Suppressor macrophage (primary cell): ENCODE measurements around the gene KLHL40.
A peak's percentile ranks its signal among the peaks of the same experiment; 100 is the strongest.

Experiments
- DNase-seq, 4 experiments: peaks; one replicate each; pipeline ENCODE4 v3.0.0-alpha.2; 2020 to 2022

KLHL40 gene

DNA sequence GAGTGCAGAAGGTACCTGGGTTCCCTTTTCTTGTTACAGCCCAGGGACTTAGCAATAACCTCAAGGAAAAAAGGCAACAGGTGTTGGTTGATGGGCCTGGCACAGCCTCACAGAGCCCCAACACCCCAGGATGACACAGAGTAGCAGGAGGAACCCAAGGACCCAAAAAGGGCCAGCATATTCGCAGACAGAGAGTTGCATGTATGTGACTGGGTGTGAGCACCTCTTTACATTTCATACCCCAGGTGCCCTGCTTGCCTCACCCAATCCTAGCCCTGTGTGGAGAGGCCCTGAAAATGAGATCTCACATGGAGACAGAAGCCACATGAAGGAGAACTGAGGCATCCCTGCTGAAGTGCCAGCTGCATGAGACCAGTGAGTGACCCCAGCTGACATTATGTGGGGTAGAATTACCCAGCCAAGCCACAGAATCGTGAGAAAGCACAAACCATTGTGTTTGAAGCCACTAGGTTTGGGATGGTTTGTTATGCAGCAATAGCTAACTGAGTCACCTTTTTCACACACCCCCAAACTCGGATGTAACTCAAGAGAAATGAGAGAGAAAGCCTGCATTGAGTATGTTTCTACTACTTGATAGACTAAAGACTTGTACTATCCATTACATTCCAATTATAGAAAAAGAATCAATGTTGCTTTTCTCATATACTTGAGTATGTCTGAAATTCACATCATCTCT is 43.5 kb downstream of the KLHL40 start:
- DNase-seq: no peak

DNA sequence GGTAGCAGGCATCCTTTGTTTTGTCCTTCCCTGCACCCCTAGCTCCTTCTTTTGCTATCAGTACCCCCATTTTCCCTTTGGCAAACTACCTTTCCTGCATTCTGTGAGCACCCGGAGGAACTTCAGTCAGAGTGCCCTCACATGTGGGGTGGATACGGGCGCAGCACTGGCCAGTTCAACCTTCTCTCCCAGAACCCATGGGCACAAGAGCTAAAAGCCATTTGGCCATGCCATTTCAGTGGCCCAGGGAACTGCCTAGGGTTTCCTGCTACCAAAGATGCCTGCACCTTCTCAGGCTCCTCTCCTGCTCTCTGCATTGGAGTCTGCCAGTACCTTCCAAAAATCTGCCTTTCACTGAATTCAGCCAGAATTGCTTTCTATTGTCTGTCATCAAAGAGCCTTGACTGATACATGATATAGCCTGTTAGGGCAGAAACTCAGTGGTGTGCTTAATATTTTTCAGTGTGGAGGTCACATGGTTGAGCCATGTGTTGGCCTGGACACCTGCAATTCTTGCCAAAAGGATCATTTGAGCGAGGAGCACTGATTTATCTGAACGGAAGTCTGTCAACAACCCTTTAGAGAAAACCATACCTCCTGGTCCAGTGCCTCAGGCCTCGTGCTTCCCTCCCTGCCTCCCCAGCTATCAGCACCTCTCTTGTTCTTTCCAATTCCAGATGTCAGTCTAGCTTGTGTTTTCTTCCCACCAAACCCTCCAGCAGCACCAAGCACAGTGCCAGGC is 44.2 kb downstream of the KLHL40 start:
- DNase-seq: no peak

DNA sequence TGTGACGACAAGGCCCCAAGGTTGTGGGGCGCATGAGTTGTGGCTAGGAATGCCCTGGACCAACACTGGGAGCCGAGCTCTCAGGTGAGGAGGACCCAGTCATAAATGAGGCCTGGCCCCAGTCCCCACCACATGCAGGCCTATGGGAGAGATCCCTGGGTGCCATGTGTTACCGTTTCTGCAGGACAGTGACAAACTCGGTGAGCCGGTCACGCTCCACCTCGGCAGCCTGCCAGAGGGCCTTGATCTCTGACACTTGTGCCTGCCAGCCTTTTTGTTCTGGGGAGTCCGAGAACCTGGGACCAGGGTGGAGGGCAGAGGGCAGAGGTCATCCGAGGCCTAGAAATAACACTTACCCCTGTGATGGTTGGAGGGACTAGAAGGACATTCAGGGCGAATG is 45.0 kb downstream of the KLHL40 start:
- no peak for DNase-seq

GRCh38 chr3:42730706-42731420 is 45.5 kb downstream of the KLHL40 start:
- DNase-seq: no peak

DNA sequence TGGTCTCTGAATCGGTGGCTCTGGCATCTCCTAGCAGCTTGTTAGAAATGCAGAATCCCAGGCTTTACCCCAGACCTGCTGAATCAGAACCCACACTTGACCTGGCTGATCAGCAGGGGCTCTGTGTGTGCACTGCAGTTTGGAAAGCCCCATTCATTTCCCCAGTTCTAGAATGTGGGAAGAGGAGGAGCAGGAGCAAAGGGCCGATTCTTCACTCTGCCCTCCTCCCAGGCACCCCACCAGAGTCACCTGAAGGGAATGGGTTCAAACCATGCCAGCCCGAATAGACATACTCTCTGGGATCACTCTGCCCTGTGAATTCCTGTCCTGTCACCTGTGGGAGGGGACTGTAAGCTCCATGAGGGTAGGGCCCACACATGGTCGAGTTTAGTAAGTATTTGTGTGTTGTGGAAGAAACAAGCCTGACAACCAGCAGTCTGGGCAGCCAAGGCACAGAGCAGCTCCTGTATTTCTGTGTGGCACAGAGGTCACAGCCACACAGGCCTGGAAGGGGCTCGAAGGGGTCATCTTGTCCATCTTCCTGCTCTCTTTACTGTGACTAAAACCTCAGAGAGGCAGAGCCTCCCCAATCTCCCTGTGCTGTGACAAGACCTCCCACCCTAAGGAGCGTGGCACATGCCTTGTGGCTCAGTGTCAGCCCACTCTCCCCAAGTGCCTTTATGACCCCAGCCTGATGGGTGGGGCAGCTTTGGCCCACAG is 46.3 kb downstream of the KLHL40 start:
- DNase-seq: no peak

- no peak for DNase-seq
These were observed 47.0 kb downstream of the KLHL40 start for GRCh38 chr3:42732196-42732828.

DNA sequence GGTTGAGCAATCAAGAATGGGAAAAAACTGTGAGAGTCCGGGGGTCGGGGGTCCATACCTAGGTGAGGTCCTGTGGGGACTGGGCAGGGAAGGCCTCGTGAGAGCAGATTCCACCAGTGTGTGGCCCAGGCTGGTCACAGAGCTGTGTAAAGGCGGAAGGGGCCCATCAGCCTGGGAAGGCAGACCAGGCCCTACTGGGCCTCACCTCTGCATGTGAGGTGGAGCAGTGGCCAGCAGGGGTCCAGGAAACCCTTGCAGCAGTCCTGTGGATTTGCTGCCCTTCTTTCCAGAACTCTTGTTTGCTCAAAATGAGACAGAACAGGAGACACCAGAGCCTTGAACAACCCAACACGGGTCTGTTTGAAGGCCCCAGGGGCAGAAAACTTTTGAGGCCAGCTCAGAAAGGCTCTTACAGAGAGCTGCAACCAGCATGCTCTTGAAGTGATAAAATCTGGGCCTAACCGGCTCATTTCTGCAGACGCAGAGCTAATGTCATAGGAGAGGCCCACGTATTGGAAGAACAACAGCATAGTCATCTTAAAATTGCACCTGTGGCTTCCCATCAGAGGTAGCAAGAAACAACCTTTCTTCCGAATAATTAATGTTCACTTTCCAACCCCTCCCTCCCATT is 47.6 kb downstream of the KLHL40 start:
- peak in 1 of 4 experiments; percentile 21 for DNase-seq

DNA sequence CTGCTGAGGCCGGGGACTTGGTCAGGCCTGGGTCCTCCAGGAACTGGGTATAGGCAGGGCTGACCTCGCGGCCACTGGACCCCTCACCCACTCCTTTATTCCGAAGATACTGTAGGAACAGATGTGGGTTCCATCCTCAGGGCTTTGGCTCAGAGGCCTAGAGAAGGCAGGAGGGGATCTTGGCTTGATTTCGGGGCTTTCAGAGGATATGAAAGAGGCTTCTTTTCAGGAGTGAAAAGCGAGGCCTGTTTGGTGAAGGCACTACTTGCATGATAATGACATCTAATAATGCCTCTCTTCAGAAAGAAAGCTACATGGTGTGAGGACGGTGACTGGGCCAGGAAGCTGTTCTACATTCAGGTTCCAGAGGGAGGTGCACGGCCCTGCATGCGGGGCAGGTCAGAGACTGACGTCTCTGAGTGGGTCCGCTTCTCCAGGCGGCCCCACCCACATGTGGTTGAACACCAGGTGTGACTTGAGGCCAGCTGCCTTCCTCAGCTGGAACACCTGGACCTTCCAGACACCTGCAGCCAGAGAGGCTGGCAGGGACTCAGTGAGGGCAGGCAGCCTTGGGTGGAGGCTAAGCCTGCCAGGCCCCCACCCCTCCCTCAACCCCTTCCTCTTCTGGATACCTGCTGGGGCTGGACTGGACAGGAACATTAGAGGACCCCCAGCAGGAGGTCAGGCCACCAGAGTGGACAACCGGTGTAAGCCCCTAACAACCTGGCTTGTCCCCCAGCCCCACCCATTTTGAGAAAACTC is 48.3 kb downstream of the KLHL40 start:
- DNase-seq: no peak

GRCh38 chr3:42734263-42734860 is 49.0 kb downstream of the KLHL40 start:
- no peak for DNase-seq

GRCh38 chr3:42735019-42735418 is 49.7 kb downstream of the KLHL40 start:
- DNase-seq: no peak

DNA sequence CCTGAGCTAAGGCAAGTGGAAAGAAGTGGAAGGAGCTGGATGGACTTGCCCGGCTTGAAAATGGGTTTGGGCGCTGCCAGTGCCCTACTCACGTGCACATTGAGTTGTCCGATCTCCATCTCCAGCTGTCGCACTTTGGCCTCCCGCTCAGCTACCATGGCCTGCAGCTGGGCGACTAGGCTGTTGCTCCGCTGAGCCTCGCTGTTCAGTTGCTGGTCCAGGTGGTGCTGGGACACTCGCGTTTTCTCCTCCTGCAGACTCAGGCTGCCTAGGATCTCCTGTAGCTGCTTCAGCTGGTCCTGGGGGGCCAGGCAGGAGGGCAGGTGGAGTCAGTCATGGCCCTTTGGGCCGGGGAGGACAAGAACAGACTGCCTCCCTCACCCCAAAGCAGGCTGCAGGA is 50.3 kb downstream of the KLHL40 start:
- DNase-seq: no peak

- DNase-seq: no peak
These were observed 50.7 kb downstream of the KLHL40 start for GRCh38 chr3:42736081-42736480.

DNA sequence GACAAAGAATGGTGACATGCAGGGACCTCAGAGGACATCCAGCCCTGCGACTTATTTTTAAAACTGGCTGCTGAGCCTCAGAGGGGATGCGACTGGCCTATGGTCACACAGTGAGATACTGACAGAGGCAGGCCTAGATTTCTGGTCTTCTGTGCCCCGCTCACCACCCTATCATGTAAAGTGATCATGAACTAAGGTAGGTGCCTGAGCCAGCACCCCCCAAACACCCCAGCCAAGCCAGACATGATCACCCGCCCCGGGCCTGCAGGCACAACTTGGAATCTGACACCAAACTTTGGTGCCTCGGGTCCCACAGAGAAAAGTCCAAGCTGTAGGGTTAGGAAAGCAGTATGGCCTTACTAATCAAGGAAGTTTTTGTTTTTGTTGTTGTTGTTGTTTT is 51.2 kb downstream of the KLHL40 start:
- no peak for DNase-seq

DNA sequence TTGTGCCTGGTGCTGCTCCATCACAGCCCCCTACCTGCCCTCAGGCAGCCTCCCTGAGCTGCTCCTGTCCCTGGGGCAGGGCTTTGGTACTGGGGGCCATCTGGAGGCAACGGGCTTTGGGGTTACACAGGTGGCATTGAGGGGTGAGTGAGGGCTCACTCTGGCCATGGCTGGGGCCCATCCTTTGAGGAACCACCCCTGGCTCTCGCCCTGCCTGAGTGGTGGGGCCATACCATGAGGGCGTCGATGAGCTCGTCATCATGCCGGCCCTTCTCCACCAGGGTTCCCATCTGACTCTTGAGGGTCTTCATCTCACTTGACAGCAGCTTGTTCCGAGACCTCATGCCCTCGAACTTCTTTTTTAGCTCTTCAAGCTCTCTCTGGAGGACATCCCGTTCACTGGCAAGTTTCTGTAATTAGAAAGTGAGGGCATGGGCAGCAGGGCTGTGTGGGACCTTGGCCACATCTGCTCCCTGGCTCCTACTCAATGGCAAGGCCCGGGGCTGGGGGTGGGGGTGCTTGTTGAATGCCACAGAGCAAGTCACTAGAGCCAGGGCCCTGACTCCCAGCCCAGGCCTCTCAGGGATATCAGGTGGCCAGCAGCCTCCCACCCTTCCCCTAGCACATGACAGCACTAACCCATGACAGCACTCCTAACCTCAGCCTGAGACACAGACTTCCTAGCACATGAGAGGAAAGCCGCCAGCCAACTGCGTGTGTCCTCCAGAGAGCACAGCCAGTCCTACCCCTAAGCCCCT is 54.2 kb downstream of the KLHL40 start:
- peak; percentile 58 to 78 (median 72) for DNase-seq

- DNase-seq: no peak
These were observed 56.5 kb downstream of the KLHL40 start for GRCh38 chr3:42741796-42742195.
